Upper lobe of right lung (tissue), 1 donor: ENCODE measurements around the gene ZNF530. TPM values are rescaled to one million over a fixed set of nuclear protein-coding genes. Genes with fewer than 3 reads are reported as not detected.

Experiments
- ATAC-seq: fragments of 200-7000 bp; cut with Tn5 transposase; one replicate; pipeline ENCODE4 v1.9.1; 2020; ENCODE audit warnings: mild to moderate bottlenecking, moderate library complexity
- DNase-seq: peaks from one replicate; pipeline ENCODE4 v3.0.0-alpha.2; 2020
- H3K27ac ChIP-seq: fragments of 200-600 bp; one replicate; pipeline ENCODE4 v1.8.0; 2022
- H3K27me3 ChIP-seq: fragments of 200-600 bp; one replicate; pipeline ENCODE4 v1.8.0; 2022; ENCODE audit warnings: mild to moderate bottlenecking
- H3K36me3 ChIP-seq: fragments of 200-600 bp; one replicate; pipeline ENCODE4 v1.8.0; 2022
- H3K4me1 ChIP-seq: fragments of 200-600 bp; one replicate; pipeline ENCODE4 v1.8.0; 2022
- H3K4me3 ChIP-seq: fragments of 200-600 bp; one replicate; pipeline ENCODE4 v1.8.0; 2022; ENCODE audit warnings: mild to moderate bottlenecking
- H3K9me3 ChIP-seq: fragments of 200-600 bp; one replicate; pipeline ENCODE4 v1.8.0; 2022
- intact Hi-C: fragments of 100-400 bp; cut with DNase I; formaldehyde crosslinking; loops from one replicate; pipeline ENCODE4 v1.11.0; 2022
- long read RNA-seq: library from polyadenylated mRNA; unstranded; transcript quantifications from one replicate; pipeline ENCODE4 v2.0.0, GENCODE V29; 2021
- total RNA-seq: library from RNA; stranded (reverse); fragmentation: NEBNext Ultra II Directional; extraction: Animal tissue kit (Norgen Biotek cat#: 25700); gene quantifications from one replicate; pipeline ENCODE4 v1.2.1, GENCODE V29; 2021
- TF ChIP-seq, protein P1 (sequence below): fragments of 200-600 bp; IDR thresholded peaks from one replicate; pipeline ENCODE4 v1.8.0; 2022; ENCODE audit warnings: antibody characterized with exemption
- donor health status: DM: no; HTN: yes; CAD: no; lungs with severe emphysema.

The ZNF530 gene
- 2.9 TPM for total RNA-seq
- long read RNA-seq, full-length matches to known transcripts, result 3 of 6 reads
- long read RNA-seq, partial matches to known transcripts, result 1 of 6 reads
- long read RNA-seq, other reads (novel, unspliced or antisense), result 2 of 6 reads

DNA sequence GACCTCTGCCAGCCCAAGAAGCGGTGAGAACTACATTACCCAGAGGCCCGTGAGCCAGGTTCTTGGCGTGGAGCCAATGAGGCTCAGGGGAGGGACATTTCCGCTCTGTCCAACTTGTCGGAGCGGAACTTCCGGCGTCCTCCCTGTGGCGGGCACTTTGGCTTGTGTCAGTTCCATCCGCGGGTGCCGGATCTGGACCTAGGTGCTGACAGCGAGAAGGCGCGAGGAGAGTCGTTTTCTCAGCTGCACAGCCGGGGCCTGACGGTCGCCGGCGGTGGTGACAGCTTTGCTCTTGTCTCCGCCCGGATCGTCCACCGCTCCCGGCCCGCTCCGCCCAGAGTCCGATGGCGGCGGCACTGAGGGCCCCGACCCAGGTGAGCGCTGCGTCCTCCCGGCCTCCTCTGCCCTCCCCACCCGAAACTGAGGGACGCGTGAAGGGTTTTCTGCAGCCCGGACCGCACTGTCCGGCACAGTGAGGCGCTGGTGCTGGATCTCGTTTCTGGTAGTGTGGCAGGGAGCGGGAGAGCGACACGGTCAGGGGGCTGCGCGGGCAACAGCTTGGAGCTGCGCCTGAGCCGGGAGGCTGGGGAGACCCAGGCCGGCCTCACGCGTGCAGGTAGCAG is at the start of gene ZNF530:
Gene ZNF530, plus strand, starts transcription at position 125 of the 623 bp plus-strand sequence. CDS start 4,461 bp downstream, outside the sequence.
- H3K4me3 ChIP-seq, result peak within 1 kb of the TSS; percentile 64
- DNase-seq (peak; percentile 95), ATAC-seq (peak; percentile 99)
- peaks cover 1% of the 10 kb centered on the region for H3K36me3 ChIP-seq
- no peaks in the 10 kb centered on the region for H3K27me3 ChIP-seq
- no peak within 1 kb of the TSS for H3K27ac ChIP-seq
- intact Hi-C loops, result no loop called here
- H3K9me3 ChIP-seq, result no peaks in the 10 kb centered on the region
- peaks cover 10% of the 10 kb centered on the region for H3K4me1 ChIP-seq
- TF ChIP-seq, protein P1, sequence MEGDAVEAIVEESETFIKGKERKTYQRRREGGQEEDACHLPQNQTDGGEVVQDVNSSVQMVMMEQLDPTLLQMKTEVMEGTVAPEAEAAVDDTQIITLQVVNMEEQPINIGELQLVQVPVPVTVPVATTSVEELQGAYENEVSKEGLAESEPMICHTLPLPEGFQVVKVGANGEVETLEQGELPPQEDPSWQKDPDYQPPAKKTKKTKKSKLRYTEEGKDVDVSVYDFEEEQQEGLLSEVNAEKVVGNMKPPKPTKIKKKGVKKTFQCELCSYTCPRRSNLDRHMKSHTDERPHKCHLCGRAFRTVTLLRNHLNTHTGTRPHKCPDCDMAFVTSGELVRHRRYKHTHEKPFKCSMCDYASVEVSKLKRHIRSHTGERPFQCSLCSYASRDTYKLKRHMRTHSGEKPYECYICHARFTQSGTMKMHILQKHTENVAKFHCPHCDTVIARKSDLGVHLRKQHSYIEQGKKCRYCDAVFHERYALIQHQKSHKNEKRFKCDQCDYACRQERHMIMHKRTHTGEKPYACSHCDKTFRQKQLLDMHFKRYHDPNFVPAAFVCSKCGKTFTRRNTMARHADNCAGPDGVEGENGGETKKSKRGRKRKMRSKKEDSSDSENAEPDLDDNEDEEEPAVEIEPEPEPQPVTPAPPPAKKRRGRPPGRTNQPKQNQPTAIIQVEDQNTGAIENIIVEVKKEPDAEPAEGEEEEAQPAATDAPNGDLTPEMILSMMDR, result no peak

DNA sequence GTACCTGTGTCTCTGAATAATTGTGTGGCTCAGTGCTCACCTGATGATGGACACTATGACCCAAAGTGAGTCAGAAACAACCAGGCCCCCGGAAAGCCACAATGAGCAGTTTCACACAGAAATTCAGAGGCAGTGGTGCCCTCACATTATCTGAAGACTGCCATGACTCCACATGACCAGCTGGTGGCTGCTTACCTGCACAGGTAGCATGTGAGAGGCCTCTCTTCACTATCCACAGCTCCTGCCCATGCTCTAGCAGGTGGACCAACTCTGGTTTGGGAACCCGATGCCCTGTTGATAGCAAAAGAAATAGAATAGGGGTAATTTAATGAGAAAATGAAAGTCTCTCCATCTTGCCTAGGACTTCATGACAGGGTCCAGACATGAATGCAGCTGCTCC is 47.3 kb upstream of the ZNF530 start:
- no peaks in the 10 kb centered on the region for H3K27me3 ChIP-seq
- H3K36me3 ChIP-seq, result peaks cover 67% of the 10 kb centered on the region
- H3K9me3 ChIP-seq, result peaks cover 38% of the 10 kb centered on the region
- no peak for DNase-seq
- H3K4me1 ChIP-seq, result no peaks in the 10 kb centered on the region
- intact Hi-C loops, result no loop called here
- no peak overlapping the region for H3K27ac ChIP-seq
- no peak for ATAC-seq
- TF ChIP-seq, protein P1, result no peak
- H3K4me3 ChIP-seq, result no peak overlapping the region

DNA sequence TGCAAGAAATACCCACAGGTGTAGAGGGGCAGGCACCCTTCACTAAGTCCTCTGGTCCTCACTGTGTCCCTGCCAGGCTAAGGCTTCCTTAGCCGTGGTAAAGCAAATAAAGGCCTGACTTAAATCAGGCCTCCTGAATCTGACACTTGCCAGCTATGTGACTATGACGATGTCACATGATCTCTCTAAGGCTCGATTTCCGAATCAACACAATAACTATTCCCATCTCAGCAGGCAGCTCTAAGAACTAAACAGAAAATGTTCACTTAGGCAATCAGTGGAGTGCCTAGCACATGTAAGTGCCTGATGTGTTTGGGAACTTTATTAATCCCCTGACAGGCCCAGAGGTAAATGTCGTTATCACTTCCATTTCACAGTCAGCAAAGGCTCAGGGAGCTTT is 42.0 kb upstream of the ZNF530 start:
- intact Hi-C loops, result no loop called here
- H3K4me1 ChIP-seq, result peaks cover 17% of the 10 kb centered on the region
- no peak overlapping the region for H3K27ac ChIP-seq
- ATAC-seq (no peak), DNase-seq (no peak)
- no peaks in the 10 kb centered on the region for H3K27me3 ChIP-seq
- H3K4me3 ChIP-seq, result no peak overlapping the region
- H3K36me3 ChIP-seq, result peaks cover 27% of the 10 kb centered on the region
- TF ChIP-seq, protein P1, result no peak
- no peaks in the 10 kb centered on the region for H3K9me3 ChIP-seq

DNA sequence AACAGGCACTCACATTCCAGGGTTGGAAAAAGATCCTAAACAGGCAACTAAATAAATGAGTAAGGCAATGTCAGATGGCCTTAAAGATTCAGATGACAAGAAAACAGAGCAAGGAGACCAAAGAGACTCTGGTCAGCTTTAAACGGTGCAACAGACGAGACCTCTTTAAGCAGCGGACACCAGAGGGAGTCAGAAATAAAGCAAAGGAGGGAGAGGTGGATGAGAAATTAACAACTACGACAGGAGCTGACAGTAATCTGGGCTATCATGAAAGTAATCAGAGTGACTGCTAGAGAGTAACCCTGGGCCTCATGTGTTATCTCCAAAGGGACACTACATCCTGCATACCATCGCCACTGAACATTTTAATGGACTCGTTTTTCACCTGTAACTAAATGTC is 41.2 kb upstream of the ZNF530 start:
- ATAC-seq (no peak), DNase-seq (no peak)
- H3K27me3 ChIP-seq, result no peaks in the 10 kb centered on the region
- H3K4me3 ChIP-seq, result peak overlapping the region; percentile 90
- H3K9me3 ChIP-seq, result no peaks in the 10 kb centered on the region
- H3K36me3 ChIP-seq, result peaks cover 18% of the 10 kb centered on the region
- TF ChIP-seq, protein P1, result no peak
- intact Hi-C loops, result no loop called here
- H3K27ac ChIP-seq, result no peak overlapping the region
- peaks cover 17% of the 10 kb centered on the region for H3K4me1 ChIP-seq

DNA sequence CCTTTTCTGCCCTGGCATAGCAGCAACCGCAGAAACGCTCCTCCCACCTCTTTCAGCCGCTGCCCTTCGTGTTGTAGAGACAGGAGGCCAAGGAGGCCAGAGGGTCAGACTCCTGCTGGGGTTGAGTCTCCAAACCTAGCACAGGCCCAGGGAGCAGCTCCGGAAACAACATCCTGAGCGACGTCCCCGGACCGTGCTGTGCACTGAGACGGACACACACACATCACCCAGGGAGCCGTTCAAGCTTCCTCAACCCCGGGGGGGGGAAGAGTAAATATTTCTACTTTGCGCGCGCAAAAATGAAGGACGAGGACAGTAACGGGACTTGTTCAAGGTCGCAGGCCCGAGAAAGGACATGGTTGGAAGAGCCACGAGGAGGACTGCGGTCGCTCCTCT is 40.7 kb upstream of the ZNF530 start:
- TF ChIP-seq, protein P1, result no peak
- Histone ChIP-seq H3K4me3 (peak overlapping the region; percentile 90), H3K36me3 (peaks cover 16% of the 10 kb centered on the region), H3K4me1 (peaks cover 17% of the 10 kb centered on the region), H3K9me3 (peaks cover 1% of the 10 kb centered on the region), H3K27ac (peak overlapping the region; percentile 69), H3K27me3 (no peaks in the 10 kb centered on the region)
- intact Hi-C loops, result no loop called here
- DNase-seq, result no peak
- peak; percentile 39 for ATAC-seq
